GDM1 (cell line): ENCODE results near the gene ZNF275.
A peak's percentile ranks its signal among the peaks of the same experiment; 100 is the strongest.
"Not testable (repeated sequence)": the region's sequence is repeated elsewhere in the genome, so short reads cannot be mapped to it uniquely, and the experiment has no call there.

Experiments used
- DNase-seq: peaks from one replicate; lab custom pipeline; 2025; lab: John Stamatoyannopoulos, UW

Gene ZNF275

GRCh38 chrX:153333821-153334653 is at the start of gene ZNF275:
Gene ZNF275 (plus strand): TSS chrX:153334153. CDS start chrX:153336680, 2,527 bp downstream.
- DNase-seq: peak; percentile 55

GRCh38 chrX:153285678-153286077 is 48.3 kb upstream of the ZNF275 start:
- not testable (repeated sequence) for DNase-seq

- not testable (repeated sequence) for DNase-seq
These were observed 45.1 kb upstream of the ZNF275 start for GRCh38 chrX:153288807-153289206.

- not testable (repeated sequence) for DNase-seq
These were observed 40.4 kb upstream of the ZNF275 start for GRCh38 chrX:153293485-153294071.

GRCh38 chrX:153297376-153297775 is 36.6 kb upstream of the ZNF275 start:
- no peak for DNase-seq

DNA sequence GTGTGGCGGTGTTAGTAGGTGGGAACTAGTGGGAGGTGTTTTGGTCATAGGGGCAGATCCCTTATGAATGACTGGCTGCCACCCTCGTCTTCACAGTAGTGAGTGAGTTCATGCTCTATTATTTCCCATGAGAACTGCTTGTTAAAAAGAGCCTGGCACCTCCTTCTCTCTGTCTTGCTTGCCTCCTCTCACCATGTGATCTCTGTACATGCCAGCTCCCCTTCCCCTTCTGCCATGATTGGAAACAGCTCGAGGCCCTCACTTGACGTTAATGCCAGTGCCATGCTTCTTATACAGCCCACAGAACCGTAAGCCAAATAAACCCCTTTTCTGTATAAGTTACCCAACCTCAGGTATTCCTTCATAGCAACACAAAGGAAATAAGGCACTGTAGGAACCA is 34.1 kb upstream of the ZNF275 start:
- DNase-seq: no peak

DNA sequence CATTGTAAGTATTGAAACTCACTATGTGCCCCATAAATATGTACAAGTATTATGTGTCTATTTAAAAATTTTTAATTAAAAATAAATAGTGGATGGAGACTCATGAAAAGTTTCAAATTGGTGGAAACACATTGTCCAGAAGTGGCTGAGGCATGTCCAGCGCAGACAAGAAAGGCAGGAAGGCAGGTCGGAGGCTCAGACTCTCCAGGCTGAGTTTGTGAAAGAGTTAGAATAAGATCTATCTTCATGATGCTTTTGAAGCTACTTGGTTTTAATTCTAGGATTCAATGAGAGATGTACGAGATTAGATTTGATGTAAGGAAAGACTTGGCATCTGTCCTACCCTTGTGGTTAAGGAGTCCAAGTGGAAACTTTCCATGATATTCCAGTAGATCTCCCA is 32.2 kb upstream of the ZNF275 start:
- no peak for DNase-seq

DNA sequence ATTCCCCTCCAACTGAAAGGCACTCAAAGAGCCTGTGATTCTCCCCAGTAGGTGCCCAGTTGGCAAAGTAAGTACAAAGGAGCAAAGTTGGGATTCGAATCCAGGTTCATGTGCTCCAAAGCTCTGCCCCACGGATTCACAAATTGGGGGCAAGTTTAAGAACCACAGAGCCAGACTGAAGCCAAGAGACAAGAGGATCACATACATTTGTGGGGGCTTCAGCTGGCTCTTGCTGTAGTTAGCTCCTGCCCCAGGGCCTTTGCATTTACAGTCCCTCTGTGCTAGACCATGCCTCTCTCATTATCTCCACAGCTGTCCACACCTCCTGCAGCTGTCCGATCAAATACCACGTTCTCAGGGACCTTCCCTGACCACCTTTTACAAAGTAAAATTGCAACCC is 31.2 kb upstream of the ZNF275 start:
- DNase-seq: no peak

GRCh38 chrX:153303276-153304262 is 30.4 kb upstream of the ZNF275 start:
- DNase-seq: no peak

DNA sequence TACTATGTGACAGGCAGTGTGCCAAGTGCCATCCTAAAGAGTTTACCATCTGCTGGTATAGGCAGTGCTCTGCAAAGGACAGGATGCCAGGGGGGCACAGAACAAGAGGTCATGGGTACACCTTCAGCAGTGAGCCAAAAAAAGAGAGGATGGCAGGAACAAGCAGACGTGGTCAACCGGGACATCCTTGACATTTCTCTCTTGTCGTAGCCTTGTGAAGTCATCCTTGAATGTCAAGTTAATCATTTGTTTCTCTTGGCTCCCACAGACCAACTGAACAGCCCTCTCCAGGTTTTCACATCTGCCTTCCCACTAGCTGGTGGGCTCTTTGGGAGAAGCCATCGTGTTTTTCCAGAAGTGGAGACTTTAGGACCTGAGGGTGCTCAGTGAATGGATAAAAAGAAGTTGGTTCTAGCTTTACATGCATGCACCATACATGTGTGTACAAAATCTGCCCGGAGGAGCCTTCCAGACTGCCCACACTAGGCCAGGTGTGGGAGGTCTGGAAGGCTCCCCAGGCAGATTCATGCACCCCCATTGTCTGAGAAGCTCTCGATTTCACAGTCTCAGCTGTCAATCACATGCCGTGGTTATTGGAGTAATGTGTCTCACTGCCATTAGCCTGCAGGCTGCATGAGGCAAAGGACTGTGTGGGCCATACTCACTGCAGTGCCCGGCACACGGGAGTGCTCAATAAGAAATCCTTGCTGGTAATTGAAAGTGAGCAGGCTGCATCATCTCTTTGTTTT is 28.8 kb upstream of the ZNF275 start:
- DNase-seq: no peak

DNA sequence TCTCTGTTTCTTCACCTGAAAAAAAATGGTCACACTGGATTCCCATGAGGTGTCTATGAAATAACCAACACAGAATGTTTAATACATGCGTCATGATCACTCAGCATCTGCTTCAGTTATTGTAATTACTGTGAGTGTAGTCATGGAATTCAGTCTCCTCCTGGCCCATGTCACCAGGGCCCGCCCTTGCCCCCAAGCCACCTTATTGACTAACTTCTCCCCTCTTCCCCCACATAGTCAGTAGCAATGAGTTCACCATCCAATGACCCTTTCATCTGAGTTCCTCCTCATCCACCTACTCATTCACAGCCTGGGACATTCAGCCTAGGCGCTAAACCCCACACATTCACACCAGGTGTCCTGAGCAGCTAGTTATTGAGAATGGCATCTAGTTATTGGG is 28.0 kb upstream of the ZNF275 start:
- no peak for DNase-seq

DNA sequence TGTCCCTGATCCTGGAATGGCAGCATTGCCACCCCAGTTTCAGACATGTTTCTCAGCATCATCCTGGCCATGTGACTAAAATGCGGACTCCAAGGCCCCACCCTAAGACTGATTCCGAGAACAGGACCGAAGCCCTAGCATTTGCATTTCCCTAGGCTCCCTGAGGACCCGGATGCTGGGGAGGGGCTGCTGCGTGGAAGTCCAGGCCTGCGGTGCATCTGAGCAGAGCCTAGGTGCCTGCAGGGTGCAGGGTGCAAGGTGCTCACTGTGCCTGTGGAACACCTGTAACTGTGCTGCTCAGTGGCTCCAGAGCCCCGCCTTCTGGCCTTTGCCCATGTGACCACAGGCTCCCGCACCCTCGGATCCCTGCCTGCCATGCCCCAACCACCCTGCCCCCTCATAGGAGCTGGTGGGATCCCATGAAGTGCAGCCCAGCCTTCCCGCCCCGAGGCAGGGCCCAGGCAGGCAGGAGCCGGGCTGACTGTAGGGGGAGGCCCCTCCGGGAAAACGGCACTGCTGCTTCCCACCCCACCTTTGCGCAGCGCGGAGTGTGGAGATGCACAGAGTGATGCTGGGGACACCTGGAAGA is 27.3 kb upstream of the ZNF275 start:
- DNase-seq: no peak

DNA sequence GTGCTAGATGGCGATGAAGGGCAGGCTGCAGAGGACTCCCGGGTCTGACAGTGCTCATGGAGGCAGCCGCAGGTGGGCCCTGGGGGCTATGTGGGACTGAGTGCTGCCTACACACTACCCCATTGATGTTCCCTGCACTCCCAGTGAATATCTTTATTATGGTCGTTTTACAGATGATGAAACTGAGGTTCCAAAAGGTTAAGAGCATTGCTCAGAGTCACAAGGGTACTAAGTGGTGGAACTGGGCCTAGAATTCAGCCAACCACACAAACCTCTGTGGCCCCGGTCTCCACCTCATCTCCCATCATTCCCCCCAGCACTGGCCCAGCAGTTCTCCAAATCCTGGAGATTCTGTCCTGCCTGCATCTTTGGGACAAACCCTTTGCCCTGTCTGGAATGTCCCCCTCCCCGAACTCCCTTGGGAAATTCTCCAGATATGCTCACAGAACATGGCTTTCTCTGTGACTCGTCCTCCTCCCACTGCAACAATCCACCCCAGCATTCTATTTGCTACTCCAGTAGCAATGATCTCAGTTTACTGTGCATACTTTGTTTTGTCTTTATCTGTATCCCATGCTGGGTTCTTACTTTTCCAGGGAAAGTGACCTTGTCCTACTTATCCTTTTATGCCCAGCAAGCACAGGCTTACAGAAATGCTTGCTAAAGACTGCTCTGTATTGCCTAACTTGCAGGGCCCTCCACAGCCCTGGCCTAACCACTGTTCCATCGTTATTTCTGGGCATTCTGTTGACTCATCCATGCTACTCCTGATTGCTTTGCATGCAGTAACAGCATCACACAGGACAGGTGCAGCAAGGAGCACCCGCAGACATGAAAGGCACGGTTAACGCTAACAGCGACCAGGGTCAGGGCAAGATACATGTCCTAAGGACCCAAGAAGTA is 26.4 kb upstream of the ZNF275 start:
- DNase-seq: no peak

DNA sequence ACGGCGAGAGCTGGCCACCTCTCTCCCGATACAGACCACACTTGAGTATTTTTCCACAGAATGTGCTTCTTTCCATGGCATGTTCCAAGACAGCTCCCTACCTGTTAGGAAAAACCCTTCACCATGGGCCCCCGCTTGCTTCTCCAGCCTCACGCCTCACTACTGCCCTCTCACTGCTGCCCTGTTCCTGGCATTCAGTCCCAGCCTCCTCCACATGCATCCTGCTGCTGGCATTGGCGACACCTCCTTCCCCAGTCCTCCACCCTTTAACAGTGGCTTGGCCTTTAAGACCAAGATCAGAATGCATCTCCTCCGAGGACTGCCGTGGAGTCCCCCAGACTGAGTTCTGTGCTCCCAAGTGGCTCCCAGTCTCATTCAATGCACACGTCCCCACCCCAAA is 23.1 kb upstream of the ZNF275 start:
- DNase-seq: no peak

DNA sequence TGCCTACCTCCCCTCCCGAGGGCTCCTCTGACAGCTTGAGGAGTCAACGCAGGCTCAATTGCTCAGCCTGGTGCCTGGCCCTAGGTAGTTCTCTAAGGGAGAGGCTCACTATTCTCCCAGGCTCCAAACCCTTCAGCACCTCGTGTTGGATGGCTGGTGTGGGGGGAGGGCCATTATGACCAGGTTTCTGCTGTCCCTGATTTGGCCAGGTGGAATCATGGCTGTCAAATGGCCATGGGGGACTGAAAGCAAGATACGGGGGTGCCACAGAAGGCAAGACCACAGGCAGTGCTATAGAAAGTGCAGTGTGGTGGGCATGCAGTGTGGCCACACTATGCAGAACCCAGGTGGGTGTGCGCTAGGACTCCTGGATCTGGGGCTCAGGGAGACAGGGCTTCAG is 21.9 kb upstream of the ZNF275 start:
- DNase-seq: no peak

DNA sequence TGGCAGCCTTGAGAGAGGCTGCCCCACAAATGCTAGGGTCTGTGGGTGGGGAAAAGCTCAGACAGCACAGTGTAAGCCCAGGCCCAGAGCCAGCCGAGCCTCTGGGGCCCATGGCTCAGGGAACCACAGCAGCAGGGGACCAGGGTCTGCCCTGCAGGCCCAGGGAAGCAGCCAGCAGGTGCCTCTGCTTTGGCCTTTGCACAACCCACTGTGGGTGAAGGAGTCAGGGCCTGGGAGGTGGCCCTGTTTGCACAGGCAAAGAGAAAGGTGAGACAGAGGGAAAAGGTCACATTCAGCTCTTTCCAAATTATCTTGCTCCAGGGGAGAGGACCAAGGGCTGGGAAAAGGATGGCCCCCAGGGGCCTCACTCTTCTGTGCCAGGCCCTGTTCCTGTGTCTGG is 21.1 kb upstream of the ZNF275 start:
- no peak for DNase-seq

DNA sequence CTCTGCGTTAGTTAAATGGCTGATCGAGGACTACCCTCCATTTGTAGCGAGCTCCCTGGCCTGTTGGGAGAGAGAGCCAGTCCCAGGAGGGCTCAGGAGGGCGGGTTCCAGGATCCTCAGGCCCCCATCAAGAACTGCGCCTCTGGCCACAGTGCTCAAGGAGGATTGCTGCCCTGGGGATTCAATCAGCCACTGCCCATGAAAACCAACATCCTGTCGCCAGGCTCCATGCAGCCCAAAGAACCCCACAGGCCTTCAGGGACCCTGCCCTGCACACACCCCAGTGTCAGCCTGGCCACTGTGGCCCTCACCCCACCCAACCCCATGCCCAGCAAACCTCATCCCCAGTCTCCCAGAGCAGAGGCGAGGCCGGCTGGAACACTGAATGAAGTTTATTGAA is 16.6 kb upstream of the ZNF275 start:
- DNase-seq: no peak

- DNase-seq: no peak
These were observed 15.8 kb upstream of the ZNF275 start for GRCh38 chrX:153317996-153318722.

GRCh38 chrX:153318811-153319210 is 15.1 kb upstream of the ZNF275 start:
- no peak for DNase-seq
